Measurements from ENCODE around the gene ZDHHC22. TPM values are rescaled to one million over a fixed set of nuclear protein-coding genes. Genes with fewer than 3 reads are reported as not detected.
"Not testable (repeated sequence)": the region's sequence is repeated elsewhere in the genome, so short reads cannot be mapped to it uniquely, and the experiment has no call there.

The ZDHHC22 gene
- under 0.01 TPM for total RNA-seq

- DNase-seq = no peak
Observed at GRCh38 chr14:77141214-77142004, at the start of gene ZDHHC22. Gene ZDHHC22, minus strand, starts transcription at chr14:77141791. Its CDS starts 2,053 bp downstream, at chr14:77139738.

- no peak for DNase-seq
Observed at GRCh38 chr14:77190977-77191376, 49.4 kb upstream of the ZDHHC22 start.

DNA sequence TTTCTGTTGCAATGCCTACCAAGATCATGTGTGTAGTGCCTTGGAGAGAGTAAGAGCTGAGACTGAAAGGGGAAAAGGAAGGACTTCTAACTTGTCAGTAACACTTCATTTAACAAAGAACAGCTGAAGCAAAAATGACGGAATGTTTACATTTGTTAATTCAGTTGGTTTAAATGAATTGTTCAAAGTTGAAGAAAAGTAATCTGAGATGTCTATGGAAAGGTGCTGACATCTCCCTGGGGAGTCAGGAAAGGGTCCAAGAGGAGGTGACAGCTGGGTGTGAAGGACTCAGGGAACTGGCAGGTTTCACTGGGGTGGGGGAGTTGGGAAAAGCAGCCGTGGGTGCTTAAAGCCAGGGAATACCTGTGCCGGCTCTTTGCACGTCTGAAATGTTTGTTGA is 47.9 kb upstream of the ZDHHC22 start:
- no peak for DNase-seq

GRCh38 chr14:77187649-77188012 is 46.0 kb upstream of the ZDHHC22 start:
- no peak for DNase-seq

GRCh38 chr14:77186911-77187648 is 45.5 kb upstream of the ZDHHC22 start:
- DNase-seq = no peak

DNA sequence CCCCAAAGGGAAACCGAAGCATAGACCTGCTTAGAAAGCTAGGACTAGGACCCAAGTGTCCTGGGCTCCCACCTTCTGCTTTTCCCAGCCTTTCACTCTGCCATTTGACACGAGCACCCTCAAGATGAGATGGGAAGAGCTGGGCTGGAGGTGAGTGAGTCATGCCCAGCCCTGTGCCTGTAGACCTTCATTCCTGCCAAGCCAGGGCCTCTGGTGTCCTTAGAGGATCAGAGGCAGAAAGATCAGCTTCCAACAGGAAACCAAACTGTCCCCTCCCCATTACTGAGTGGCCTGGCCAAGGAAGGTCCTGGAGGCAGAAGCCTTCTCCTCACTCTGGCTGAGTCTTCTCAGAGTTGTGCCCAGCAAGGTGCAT is 43.5 kb upstream of the ZDHHC22 start:
- DNase-seq = no peak

DNA sequence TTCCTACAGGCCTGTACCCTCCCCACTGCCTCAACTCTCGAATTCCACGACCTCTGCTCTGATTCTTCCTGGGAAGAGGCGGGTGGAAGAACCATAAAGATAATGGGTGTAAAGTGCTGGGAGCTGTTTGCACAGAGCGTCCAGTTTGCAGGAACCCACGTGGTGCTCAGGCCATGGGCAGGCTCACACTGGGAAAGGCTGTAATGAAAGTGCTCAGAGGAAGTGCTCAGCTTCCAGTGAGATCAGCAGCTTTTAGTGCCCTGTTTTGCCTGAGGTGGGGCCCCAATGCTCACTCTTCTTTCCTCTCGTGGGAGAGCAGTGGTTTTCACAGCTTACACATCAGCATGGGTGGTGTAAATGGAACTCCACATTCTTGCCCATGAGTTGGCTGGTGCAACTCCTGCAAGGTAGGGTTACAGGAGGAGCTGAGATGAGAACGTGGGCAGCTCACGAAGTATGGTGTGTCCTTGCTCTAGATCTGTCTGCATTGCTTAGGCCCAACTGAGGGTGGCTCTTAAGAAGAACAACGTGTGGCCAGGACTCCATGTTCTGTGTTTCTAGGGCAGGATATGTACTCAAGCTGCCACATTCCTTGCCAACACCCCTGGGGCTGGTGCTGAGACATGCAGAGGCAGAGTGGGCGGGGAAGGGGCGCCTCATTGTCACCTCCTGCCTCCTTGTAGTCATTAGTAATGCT is 43.0 kb upstream of the ZDHHC22 start:
- DNase-seq = no peak

GRCh38 chr14:77183896-77184295 is 42.3 kb upstream of the ZDHHC22 start:
- no peak for DNase-seq

DNA sequence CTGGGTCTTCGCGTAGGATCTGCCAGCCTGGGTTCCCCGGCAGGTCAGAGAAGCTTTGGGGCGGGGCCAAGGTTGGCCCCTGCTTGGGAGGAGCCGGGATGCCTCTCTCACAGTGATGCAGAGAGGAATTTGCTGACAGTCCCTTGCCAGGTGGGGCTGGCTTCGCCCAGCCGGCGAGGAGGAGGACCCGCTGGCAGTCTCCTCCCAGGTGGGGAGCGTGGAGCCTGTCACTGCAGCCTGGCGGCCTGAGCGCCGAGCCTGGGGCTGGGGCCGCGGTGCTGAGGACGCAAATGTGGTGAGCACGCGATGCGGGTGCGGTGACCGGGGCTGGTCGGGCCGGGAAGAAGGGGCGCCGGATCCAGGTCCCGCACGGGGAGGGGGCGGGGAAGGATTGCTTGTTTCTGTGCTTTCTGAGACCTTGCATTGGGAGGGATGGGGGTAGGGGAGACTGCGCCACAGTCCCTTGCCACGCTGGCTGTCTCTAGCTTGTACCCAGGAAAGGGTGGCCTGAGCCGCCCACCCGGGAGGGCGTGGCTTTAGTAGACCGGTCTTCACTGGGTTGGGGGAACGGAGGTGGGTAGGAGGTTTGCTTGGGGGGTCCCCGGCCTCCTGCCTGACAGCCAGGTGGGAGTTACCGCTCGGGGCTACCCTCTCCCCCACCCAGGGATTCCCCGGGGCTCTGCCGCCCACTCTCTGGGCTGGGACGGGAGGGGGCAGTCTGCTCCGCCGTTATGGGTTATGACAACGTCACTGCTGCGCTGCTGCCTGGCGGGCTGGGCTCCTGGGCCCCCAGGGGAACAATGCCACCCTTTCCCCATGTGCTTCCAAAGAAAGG is 40.2 kb upstream of the ZDHHC22 start, which contains the start of gene TMEM63C:
TSS of gene TMEM63C (plus strand) at position 196 of the 835 bp plus-strand sequence. CDS start 37,016 bp downstream, outside the sequence.
- no peak for DNase-seq

- no peak for DNase-seq
Observed at GRCh38 chr14:77180726-77181602, 39.4 kb upstream of the ZDHHC22 start.

- DNase-seq = no peak
Observed at GRCh38 chr14:77178656-77179055, 37.1 kb upstream of the ZDHHC22 start.

- DNase-seq = no peak
Observed at GRCh38 chr14:77177702-77178101, 36.1 kb upstream of the ZDHHC22 start.

- DNase-seq = no peak
Observed at GRCh38 chr14:77175843-77176242, 34.3 kb upstream of the ZDHHC22 start.

DNA sequence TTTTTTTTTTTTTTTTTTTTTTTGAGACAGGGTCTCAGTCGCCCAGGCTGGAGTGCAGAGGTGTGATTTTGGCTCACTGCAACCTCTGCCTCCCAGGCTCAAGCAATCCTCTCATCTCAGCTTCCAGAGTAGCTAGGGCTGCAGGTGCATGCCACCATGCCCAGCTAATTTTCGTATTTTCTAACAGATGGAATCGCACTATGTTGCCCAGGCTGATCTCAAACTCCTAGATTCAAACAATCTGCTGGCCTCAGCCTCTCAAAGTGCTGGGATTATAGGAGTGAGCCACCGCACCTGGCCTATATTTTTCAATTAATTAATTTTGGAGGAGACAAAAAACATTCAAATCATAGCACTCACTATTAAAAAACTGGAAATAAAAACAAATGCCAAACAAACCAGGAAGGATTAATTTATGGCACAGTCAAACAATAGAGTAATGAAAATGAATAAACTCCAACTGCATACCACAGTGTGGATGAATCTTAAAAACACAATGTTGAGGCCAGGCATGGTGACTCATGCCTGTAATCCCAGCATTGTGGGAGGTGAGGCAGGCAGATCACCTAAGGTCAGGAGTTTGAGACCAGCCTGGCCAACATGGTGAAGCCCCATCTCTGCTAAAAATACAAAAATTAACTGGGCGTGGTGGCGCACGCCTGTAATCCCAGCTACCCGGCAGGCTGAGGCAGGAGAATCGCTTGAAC is 32.5 kb upstream of the ZDHHC22 start:
- DNase-seq = not testable (repeated sequence)

DNA sequence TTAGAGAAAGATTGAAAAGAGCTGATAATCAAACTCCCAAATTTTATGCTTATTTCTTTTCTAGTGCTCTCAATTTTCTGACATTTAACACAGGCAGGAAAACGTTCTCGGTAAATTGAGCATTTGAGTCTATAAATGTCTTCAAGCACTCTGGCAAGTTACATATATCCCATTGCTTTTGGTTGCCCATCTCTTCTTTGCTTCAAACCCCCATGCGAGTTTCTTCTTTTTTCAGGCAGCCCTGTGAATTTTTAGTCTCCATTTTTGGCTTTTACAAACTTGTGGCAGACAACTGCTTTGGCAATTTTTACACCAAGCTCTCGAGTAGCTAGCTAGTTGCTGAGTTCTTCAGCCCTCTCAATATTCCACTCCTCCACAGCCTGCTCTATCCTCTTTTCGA is 31.3 kb upstream of the ZDHHC22 start:
- DNase-seq = no peak

- no peak for DNase-seq
Observed at GRCh38 chr14:77170045-77170444, 28.5 kb upstream of the ZDHHC22 start.

DNA sequence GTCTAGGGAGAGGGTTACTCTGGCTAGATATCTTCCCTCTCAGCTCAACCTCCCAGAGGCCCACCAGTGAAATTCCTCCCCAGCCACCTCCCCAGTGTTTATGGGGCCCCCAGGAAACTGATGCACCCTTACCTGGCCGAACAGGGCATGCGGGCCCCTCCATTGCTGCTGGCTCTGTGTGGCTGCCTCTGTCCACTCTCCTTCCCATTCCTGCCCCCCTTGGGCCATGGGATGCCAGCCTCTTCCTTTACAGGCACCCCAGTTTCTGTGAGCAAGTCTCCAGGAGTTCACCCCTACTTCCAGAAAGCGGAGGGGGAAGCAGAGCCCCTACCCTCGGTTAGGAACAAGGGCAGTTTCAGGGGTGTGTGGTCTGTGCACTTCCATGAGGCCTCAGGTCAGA is 19.4 kb upstream of the ZDHHC22 start:
- no peak for DNase-seq

DNA sequence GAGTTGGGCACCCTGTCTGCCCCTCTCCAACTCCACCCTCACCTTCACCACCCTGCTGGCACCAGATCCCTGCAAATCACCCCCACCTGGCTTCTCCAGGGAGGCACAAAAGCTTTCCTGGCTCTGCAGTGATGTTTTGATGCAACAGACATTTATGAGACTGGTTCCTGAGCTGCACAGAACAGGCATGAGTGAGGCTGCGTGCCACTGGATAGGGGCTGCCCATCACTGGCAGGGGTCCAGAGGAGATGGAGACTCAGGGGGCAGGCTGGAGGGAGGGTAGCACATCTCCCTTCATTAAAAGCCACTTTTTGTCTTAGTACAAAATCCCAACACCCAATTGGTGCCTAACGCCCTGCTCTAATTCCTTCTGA is 17.3 kb upstream of the ZDHHC22 start:
- no peak for DNase-seq

- no peak for DNase-seq
Observed at GRCh38 chr14:77158175-77158881, 16.7 kb upstream of the ZDHHC22 start.

DNA sequence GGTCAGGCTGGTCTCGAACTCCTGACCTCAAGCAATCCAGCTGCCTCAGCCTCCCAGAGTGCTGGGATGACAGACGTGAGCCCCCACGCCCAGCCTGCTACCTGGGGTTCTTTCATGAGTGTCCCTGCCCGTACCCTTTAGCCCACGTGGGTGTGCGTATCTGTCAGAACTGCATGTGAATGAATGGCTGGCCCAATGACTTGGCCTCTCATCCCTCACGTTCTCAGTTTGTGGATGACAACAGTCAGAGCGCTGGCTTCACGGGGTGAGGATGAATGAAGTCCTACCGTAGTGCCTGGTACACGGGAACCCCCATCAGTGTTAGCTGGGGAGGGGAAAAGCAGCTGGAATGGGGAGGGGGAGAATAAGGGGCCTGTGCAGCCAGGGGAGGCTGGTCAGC is 16.1 kb upstream of the ZDHHC22 start:
- DNase-seq = no peak

Measured in skin of body (tissue), 2 donors.